Esophagus muscularis mucosa (tissue), 4 donors: ENCODE data around the gene SLC4A2. TPM values are rescaled to one million over a fixed set of nuclear protein-coding genes. Genes with fewer than 3 reads are reported as not detected.

Experiments used
- DNase-seq: peaks from one replicate; pipeline ENCODE4 v3.0.0-alpha.2; 2017; ENCODE audit errors: extremely low spot score
- H3K27ac ChIP-seq, 4 donors: fragments of 200-600 bp; sonication (generic); replicated peaks in 1 of 4; 1 replicate in 3 of 4; 2 replicates in 1 of 4; pipeline ENCODE4 v1.5.1; 2016 to 2019; ENCODE audit warnings: mild to moderate bottlenecking in 1 of 4
- H3K27me3 ChIP-seq, 4 donors: fragments of 200-600 bp; sonication (generic); one replicate each; pipeline versions ENCODE4 v1.5.1 to v1.6.0; 2016 to 2019
- H3K36me3 ChIP-seq, 4 donors: fragments of 200-600 bp; sonication (generic); one replicate each; pipeline ENCODE4 v1.5.1; 2016 to 2019
- H3K4me1 ChIP-seq, 4 donors: fragments of 200-600 bp; sonication (generic); one replicate each; pipeline ENCODE4 v1.5.1; 2016 to 2019
- H3K4me3 ChIP-seq, 4 donors: fragments of 200-600 bp; sonication (generic); 1 replicate in 2 of 4; 2 replicates in 2 of 4; pipeline ENCODE4 v1.5.1; 2016 to 2019; ENCODE audit warnings: mild to moderate bottlenecking in 4 of 4, moderate library complexity in 1 of 4
- H3K9me3 ChIP-seq, 4 donors: fragments of 200-600 bp; sonication (generic); 1 replicate in 3 of 4; 2 replicates in 1 of 4; pipeline ENCODE4 v1.5.1; 2016 to 2019
- CTCF ChIP-seq, 3 experiments: fragments of 200-600 bp in 2 of 3; fragments of 450-650 bp in 1 of 3; sonication (generic) in 2 of 3; IDR thresholded peaks; one replicate each; pipeline ENCODE4 v1.5.1; 2017 to 2019; ENCODE audit warnings: antibody characterized with exemption in 3 of 3, mild to moderate bottlenecking in 2 of 3, moderate library complexity in 1 of 3
- EP300 ChIP-seq: sonication (generic); formaldehyde crosslinking; IDR thresholded peaks from one replicate; pipeline ENCODE4 v1.6.1; 2017; ENCODE audit warnings: antibody characterized with exemption
- POLR2A ChIP-seq: fragments of 450-650 bp; IDR thresholded peaks from one replicate; pipeline ENCODE4 v1.6.1; 2017; ENCODE audit warnings: antibody characterized with exemption, moderate library complexity, mild to moderate bottlenecking, low read depth
- POLR2AphosphoS5 ChIP-seq, 2 donors: sonication (generic); formaldehyde crosslinking; IDR thresholded peaks; one replicate each; pipeline ENCODE4 v1.6.1; 2017; ENCODE audit warnings: antibody characterized with exemption in 2 of 2
- WGBS: methylation state at CpG from one replicate; pipeline ENCODE4 v1.1.5; 2018; 5-methylcytosine and 5-hydroxymethylcytosine counted together
- intact Hi-C: fragments of 100-400 bp; cut with DNase I; formaldehyde crosslinking; loops from one replicate; pipeline ENCODE4 v1.15.1; 2023
- total RNA-seq, 4 donors: library from RNA; depleted of rRNA; stranded (reverse); fragments of >200 nt; gene quantifications; one replicate each; pipeline versions ENCODE4 v1.1.0 to v1.2.1, GENCODE V29; 2016

Gene SLC4A2
- total RNA-seq, 4 donors from 2014 or later, result 96.8 to 165 (median 122) TPM

- intact Hi-C loops, result loop anchor here (10.0 kb wide), 1 partner anchor 122 kb away; the partner anchor contains the start of gene SMARCD3
- Histone ChIP-seq H3K27me3 (no peaks in the 10 kb centered on the region), H3K4me3 (no peak overlapping the region), H3K36me3 (peaks cover 36 to 82% (median 69%) of the 10 kb centered on the region in 4 donors), H3K4me1 (peaks cover 15 to 32% (median 21%) of the 10 kb centered on the region in 4 donors), H3K27ac (no peak overlapping the region), H3K9me3 (no peaks in the 10 kb centered on the region)
- TF ChIP-seq POLR2A (no peak), EP300 (no peak), CTCF (IDR thresholded peaks at IDR 0.05) (no peak), POLR2AphosphoS5 (IDR thresholded peaks at IDR 0.05) (no peak)
- WGBS, result 91% methylated on average over 14 of the region's 29 CpGs
- DNase-seq, result no peak
Observed at GRCh38 chr7:151122796-151123157, 63.4 kb downstream of the SLC4A2 start.

DNA sequence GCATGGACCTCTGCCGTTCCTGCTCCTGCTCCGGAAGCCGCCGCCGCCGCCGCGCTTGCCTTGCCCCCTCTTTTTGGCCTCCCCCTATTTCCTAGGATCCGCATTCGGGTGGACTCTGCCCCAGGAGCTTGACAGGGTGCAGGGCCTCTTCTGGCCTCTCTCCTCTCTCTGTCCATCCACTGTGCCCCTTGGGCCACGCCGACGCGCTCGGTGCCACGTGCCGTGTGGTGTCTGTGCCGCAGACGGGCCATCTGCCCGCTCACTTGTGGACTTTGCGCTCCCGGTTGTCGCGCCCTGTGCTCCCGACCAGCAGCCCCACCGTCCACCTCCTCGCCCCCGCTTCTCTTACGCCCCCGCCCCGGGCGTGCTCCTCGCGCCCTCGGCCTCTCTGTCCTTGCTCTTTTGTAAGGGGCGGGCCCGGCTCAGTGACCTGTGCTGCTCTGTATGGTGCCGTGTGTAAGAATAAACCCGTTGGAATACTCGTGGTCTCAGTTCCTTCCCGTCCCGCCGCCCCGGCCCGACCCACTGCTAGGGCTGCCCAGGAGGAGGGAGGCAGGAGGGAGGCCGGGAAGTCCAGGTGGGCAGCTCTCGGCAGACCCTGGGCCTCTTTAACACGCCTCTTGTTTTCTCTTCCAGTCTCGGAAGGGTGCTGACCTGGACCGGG, 63.9 kb downstream of the SLC4A2 start:
- H3K27me3 ChIP-seq, result no peaks in the 10 kb centered on the region
- H3K36me3 ChIP-seq, result peaks cover 35 to 82% (median 69%) of the 10 kb centered on the region in 4 donors
- peaks cover 15 to 32% (median 21%) of the 10 kb centered on the region in 4 donors for H3K4me1 ChIP-seq
- H3K27ac ChIP-seq, result no peak overlapping the region
- no peaks in the 10 kb centered on the region for H3K9me3 ChIP-seq
- intact Hi-C loops, result loop anchor here (10.0 kb wide), 1 partner anchor 122 kb away; the partner anchor contains the start of gene SMARCD3
- no peak for DNase-seq
- 91% methylated on average over 50 of the region's 50 CpGs for WGBS
- H3K4me3 ChIP-seq, result no peak overlapping the region
- TF ChIP-seq EP300, result no peak
- TF ChIP-seq POLR2A, result no peak
- TF ChIP-seq POLR2AphosphoS5 (IDR thresholded peaks at IDR 0.05), result no peak
- no peak for TF ChIP-seq CTCF (IDR thresholded peaks at IDR 0.05)

GRCh38 chr7:151123822-151124464, 64.6 kb downstream of the SLC4A2 start:
- 34% methylated on average over 16 of the region's 24 CpGs for WGBS
- TF ChIP-seq EP300, result no peak
- no peak for TF ChIP-seq POLR2A
- TF ChIP-seq CTCF (IDR thresholded peaks at IDR 0.05), result peak; percentile 92 to 100 (median 95)
- TF ChIP-seq POLR2AphosphoS5 (IDR thresholded peaks at IDR 0.05), result peak in 1 of 2 donors; percentile 69
- intact Hi-C loops, result loop anchor here (2.0 to 10.0 kb wide), 3 partner anchors 45 to 179 kb away; partner anchors contain the start of gene SMARCD3
- H3K27me3 ChIP-seq, result no peaks in the 10 kb centered on the region
- H3K27ac ChIP-seq, result no peak overlapping the region
- H3K9me3 ChIP-seq, result no peaks in the 10 kb centered on the region
- no peak overlapping the region for H3K4me3 ChIP-seq
- DNase-seq, result no peak
- H3K36me3 ChIP-seq, result peaks cover 34 to 82% (median 69%) of the 10 kb centered on the region in 4 donors
- H3K4me1 ChIP-seq, result peaks cover 15 to 32% (median 21%) of the 10 kb centered on the region in 4 donors

- Histone ChIP-seq H3K4me1 (peaks cover 15 to 32% (median 21%) of the 10 kb centered on the region in 4 donors), H3K27me3 (no peaks in the 10 kb centered on the region), H3K27ac (no peak overlapping the region), H3K9me3 (no peaks in the 10 kb centered on the region), H3K4me3 (no peak overlapping the region), H3K36me3 (peaks cover 36 to 82% (median 69%) of the 10 kb centered on the region in 4 donors)
- TF ChIP-seq POLR2AphosphoS5 (IDR thresholded peaks at IDR 0.05) (no peak), EP300 (no peak), CTCF (IDR thresholded peaks at IDR 0.05) (no peak), POLR2A (no peak)
- DNase-seq, result no peak
- WGBS, result 81% methylated on average over 7 of the region's 7 CpGs
- intact Hi-C loops, result loop anchor here (2.0 to 10.0 kb wide), 3 partner anchors 44 to 178 kb away; partner anchors contain the start of gene SMARCD3
Observed at GRCh38 chr7:151124481-151124880, 65.1 kb downstream of the SLC4A2 start.
